HEK293 (cell line): ENCODE results near the gene TMEM51.
A peak's percentile ranks its signal among the peaks of the same experiment; 100 is the strongest.

Source experiments
- CTCF ChIA-PET: fragments of 350-600 bp; formaldehyde crosslinking; extraction: SDS; loops from one replicate; lab custom pipeline; 2021; ENCODE audit warnings: antibody characterized with exemption; lab: Yijun Ruan, JAX
- POLR2A ChIA-PET: fragments of 300-600 bp; formaldehyde crosslinking; extraction: SDS; loops from one replicate; lab custom pipeline; 2020; ENCODE audit warnings: antibody characterized with exemption, inconsistent platforms; lab: Yijun Ruan, JAX
- H3K27ac ChIP-seq: fragments of 200-500 bp; sonication (Bioruptor generic); 2 replicates; pipeline ENCODE4 v1.5.1; 2014; ENCODE audit warnings: low read depth, low read length, control low read depth, inconsistent platforms; ENCODE audit errors: extremely low read depth
- H3K36me3 ChIP-seq, 2 experiments: fragments of 200-500 bp in 1 of 2; sonication (Bioruptor generic) in 1 of 2; 1 replicate in 1 of 2; 2 replicates in 1 of 2; pipeline ENCODE4 v1.5.1; 2014 to 2017; ENCODE audit warnings: inconsistent platforms in 2 of 2, low read length in 2 of 2; ENCODE audit not compliant: control insufficient read depth in 2 of 2, insufficient read depth in 1 of 2
- H3K4me1 ChIP-seq: fragments of 200-500 bp; sonication (Bioruptor generic); 2 replicates; pipeline ENCODE4 v1.5.1; 2014; ENCODE audit warnings: mild to moderate bottlenecking, low read length, inconsistent platforms; ENCODE audit not compliant: control insufficient read depth, insufficient read depth
- H3K4me3 ChIP-seq: 2 replicates; pipeline ENCODE4 v1.5.1; 2011; ENCODE audit warnings: low read depth, mild to moderate bottlenecking, control low read depth, low read length, moderate library complexity
- H3K9me3 ChIP-seq: fragments of 200-500 bp; sonication (Bioruptor generic); 2 replicates; pipeline ENCODE4 v1.5.1; 2014; ENCODE audit warnings: low read depth, low read length, inconsistent platforms; ENCODE audit not compliant: control insufficient read depth, insufficient read depth
- EGR2 ChIP-seq: fragments of 450-650 bp; formaldehyde crosslinking; IDR thresholded peaks from 2 replicates; pipeline ENCODE4 v1.5.1; 2016; ENCODE audit warnings: low read depth, missing biosample characterization, missing genetic modification characterization
- GLIS1 ChIP-seq: fragments of 450-650 bp; formaldehyde crosslinking; IDR thresholded peaks from 2 replicates; pipeline ENCODE4 v1.5.1; 2016; ENCODE audit warnings: missing biosample characterization, missing genetic modification characterization
- OSR2 ChIP-seq: fragments of 450-650 bp; formaldehyde crosslinking; IDR thresholded peaks from 2 replicates; pipeline ENCODE4 v1.5.1; 2016; ENCODE audit warnings: missing biosample characterization, missing genetic modification characterization
- PRDM10 ChIP-seq: fragments of 450-650 bp; formaldehyde crosslinking; IDR thresholded peaks from 2 replicates; pipeline ENCODE4 v1.5.1; 2016; ENCODE audit warnings: missing biosample characterization, missing genetic modification characterization
- ZNF184 ChIP-seq: fragments of 450-650 bp; IDR thresholded peaks from 2 replicates; pipeline ENCODE4 v1.5.1; 2018; ENCODE audit warnings: missing biosample characterization, mild to moderate bottlenecking, missing genetic modification characterization
- ZNF248 ChIP-seq: fragments of 450-650 bp; formaldehyde crosslinking; IDR thresholded peaks from 2 replicates; pipeline ENCODE4 v1.5.1; 2017; ENCODE audit warnings: missing biosample characterization, missing genetic modification characterization
- ZNF514 ChIP-seq: fragments of 450-650 bp; formaldehyde crosslinking; IDR thresholded peaks from 2 replicates; pipeline ENCODE4 v1.5.1; 2016; ENCODE audit warnings: missing biosample characterization, missing genetic modification characterization
- ZNF610 ChIP-seq: fragments of 450-650 bp; formaldehyde crosslinking; IDR thresholded peaks from 2 replicates; pipeline ENCODE4 v1.5.1; 2016; ENCODE audit warnings: missing biosample characterization, missing genetic modification characterization, borderline replicate concordance
- ZNF621 ChIP-seq: fragments of 450-650 bp; formaldehyde crosslinking; IDR thresholded peaks from 2 replicates; pipeline ENCODE4 v1.5.1; 2017; ENCODE audit warnings: missing biosample characterization, missing genetic modification characterization
- ZNF629 ChIP-seq: fragments of 450-650 bp; formaldehyde crosslinking; IDR thresholded peaks from 2 replicates; pipeline ENCODE4 v1.5.1; 2017; ENCODE audit warnings: missing biosample characterization, missing genetic modification characterization
- ZNF692 ChIP-seq: fragments of 450-650 bp; formaldehyde crosslinking; IDR thresholded peaks from 2 replicates; pipeline ENCODE4 v1.5.1; 2016; ENCODE audit warnings: missing biosample characterization, missing genetic modification characterization
- ZNF792 ChIP-seq: fragments of 450-650 bp; formaldehyde crosslinking; IDR thresholded peaks from 2 replicates; pipeline ENCODE4 v1.5.1; 2016; ENCODE audit warnings: missing biosample characterization, missing genetic modification characterization

The TMEM51 gene

GRCh38 chr1:15207031-15207828 lies 53.7 kb downstream of the TMEM51 start:
- TF ChIP-seq ZNF610 = no peak
- 0 out of 2 replicates have a peak, but pooled peaks have one; percentile 9 for TF ChIP-seq EGR2 (tag by site-specific recombination)
- TF ChIP-seq, all 188 proteins: peak for 1
- POLR2A ChIA-PET = no interaction called here
- CTCF ChIA-PET = interaction anchor here (0.5 to 0.7 kb wide), 2 partner anchors 115 to 117 kb away, joined by 3 read pairs; no protein-coding TSS in a partner anchor
- no peak overlapping the region for H3K4me3 ChIP-seq
- no peaks in the 10 kb centered on the region for H3K9me3 ChIP-seq
- no peak overlapping the region for H3K27ac ChIP-seq
- 0 out of 2 replicates have a peak, but pooled peaks cover 2% of the 10 kb centered on the region for H3K4me1 ChIP-seq
- H3K36me3 ChIP-seq = no peaks in the 10 kb centered on the region

- 0 out of 2 replicates have a peak, but pooled peaks cover 2% of the 10 kb centered on the region for H3K4me1 ChIP-seq
- CTCF ChIA-PET = interaction anchor here (0.5 to 0.9 kb wide), 3 partner anchors 60 to 116 kb away, joined by 3 read pairs; no protein-coding TSS in a partner anchor
- no peak overlapping the region for H3K4me3 ChIP-seq
- no peaks in the 10 kb centered on the region for H3K36me3 ChIP-seq
- no peaks in the 10 kb centered on the region for H3K9me3 ChIP-seq
- POLR2A ChIA-PET = no interaction called here
- TF ChIP-seq ZNF629 (tag by site-specific recombination) (no peak), ZNF621 (tag by site-specific recombination) (no peak), GLIS1 (tag by site-specific recombination) (peak; percentile 75), ZNF514 (tag by site-specific recombination) (no peak), ZNF692 (tag by site-specific recombination) (no peak), ZNF248 (tag by site-specific recombination) (no peak), ZNF792 (tag by site-specific recombination) (no peak)
- H3K27ac ChIP-seq = no peak overlapping the region
These were observed 54.4 kb downstream of the TMEM51 start for GRCh38 chr1:15207829-15208429.

GRCh38 chr1:15210651-15211375 lies 57.3 kb downstream of the TMEM51 start:
- H3K36me3 ChIP-seq = peaks cover 0 to 6% of the 10 kb centered on the region in 2 experiments; a peak in 1 of 3 replicates
- no peak overlapping the region for H3K27ac ChIP-seq
- H3K4me3 ChIP-seq = no peak overlapping the region
- TF ChIP-seq ZNF184 (no peak), PRDM10 (tag by site-specific recombination) (no peak), OSR2 (tag by site-specific recombination) (no peak)
- H3K4me1 ChIP-seq = 0 out of 2 replicates have a peak, but pooled peaks cover 2% of the 10 kb centered on the region
- ChIA-PET POLR2A (interaction anchor here (0.6 kb wide), 1 partner anchor 10 kb away, joined by 3 read pairs; no protein-coding TSS in a partner anchor), CTCF (interaction anchor here (1.5 to 1.9 kb wide), 2 partner anchors 10 kb away, joined by 3 to 6 read pairs; no protein-coding TSS in a partner anchor)
- no peaks in the 10 kb centered on the region for H3K9me3 ChIP-seq
